Measurements from ENCODE around the gene SMPD3. TPM values are rescaled to one million over a fixed set of nuclear protein-coding genes. Genes with fewer than 3 reads are reported as not detected.

The SMPD3 gene
- total and polyA plus RNA-seq, 2 of the 8 experiments (the other 6 are each of a cell fraction or from before 2014, with no cell fraction given): 0.39 to 1.3 TPM

DNA sequence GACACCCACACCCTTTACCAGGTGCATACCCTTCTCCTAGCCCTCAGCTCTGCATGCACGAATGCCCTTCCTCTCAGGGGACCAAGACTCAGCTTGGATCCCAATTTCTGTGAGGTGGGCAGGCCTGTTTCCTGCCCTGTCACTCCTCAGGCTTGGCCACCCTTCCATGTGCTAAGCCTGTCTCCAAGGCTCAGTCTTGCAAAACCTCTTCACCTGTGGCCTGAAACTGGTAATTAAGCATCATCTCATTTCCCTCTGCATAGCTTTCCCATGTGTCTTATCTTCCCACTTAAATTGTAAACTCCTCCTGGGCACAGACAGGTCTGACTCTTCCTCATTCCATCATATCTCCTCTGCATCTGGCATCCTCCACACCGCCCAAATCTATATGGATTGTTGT lies 31.0 kb upstream of the SMPD3 start (continued):
- no peak for TF ChIP-seq JUN (IDR thresholded peaks at IDR 0.05; ENCODE audit: low read depth, low read length)
